Right lobe of liver (tissue), 6 donors: Measurements from ENCODE around the gene CRACDL. TPM values are rescaled to one million over a fixed set of nuclear protein-coding genes. Genes with fewer than 3 reads are reported as not detected.

Source experiments
- ATAC-seq, 4 donors: fragments of 200-7000 bp; cut with Tn5 transposase; one replicate each; pipeline ENCODE4 v1.9.1; 2020; ENCODE audit warnings: mild to moderate bottlenecking in 4 of 4, moderate library complexity in 4 of 4
- DNase-seq, 3 donors: peaks; one replicate each; pipeline ENCODE4 v3.0.0-alpha.2; 2020
- H3K27ac ChIP-seq, 3 donors: fragments of 200-600 bp; one replicate each; pipeline ENCODE4 v1.8.0; 2022
- H3K27me3 ChIP-seq, 2 donors: fragments of 200-600 bp; one replicate each; pipeline ENCODE4 v1.8.0; 2022
- H3K36me3 ChIP-seq, 4 donors: fragments of 200-600 bp; sonication (generic) in 1 of 4; one replicate each; pipeline versions ENCODE4 v1.5.1 to v1.8.0; 2017 to 2022; ENCODE audit warnings: control low read depth in 1 of 4
- H3K4me1 ChIP-seq, 4 donors: fragments of 200-600 bp; sonication (generic) in 1 of 4; one replicate each; pipeline versions ENCODE4 v1.5.1 to v1.8.0; 2017 to 2022; ENCODE audit warnings: control low read depth in 1 of 4
- H3K4me3 ChIP-seq, 3 donors: fragments of 200-600 bp; one replicate each; pipeline ENCODE4 v1.8.0; 2022
- H3K9me3 ChIP-seq, 4 donors: fragments of 200-600 bp; sonication (generic) in 1 of 4; one replicate each; pipeline versions ENCODE4 v1.5.1 to v1.8.0; 2017 to 2022; ENCODE audit warnings: control low read depth in 1 of 4
- CTCF ChIP-seq, 4 donors: fragments of 200-600 bp in 3 of 4; fragments of 450-650 bp in 1 of 4; IDR thresholded peaks; one replicate each; pipeline versions ENCODE4 v1.5.1 to v1.8.0; 2016 to 2022; ENCODE audit warnings: antibody characterized with exemption in 4 of 4, mild to moderate bottlenecking in 2 of 4
- POLR2A ChIP-seq: fragments of 450-650 bp; IDR thresholded peaks from one replicate; pipeline ENCODE4 v1.6.1; 2017; ENCODE audit warnings: antibody characterized with exemption, mild to moderate bottlenecking
- WGBS: methylation state at CpG from one replicate; pipeline ENCODE4 v1.1.6; 2018; ENCODE audit warnings: low coverage, low lambda C conversion rate; ENCODE audit not compliant: insufficient coverage; ENCODE audit errors: missing lambda C conversion rate; 5-methylcytosine and 5-hydroxymethylcytosine counted together
- intact Hi-C, 2 donors: fragments of 100-400 bp; cut with DNase I; formaldehyde crosslinking; loops; one replicate each; pipeline versions ENCODE4 v1.11.2 to v1.14.1; 2022
- total RNA-seq, 6 experiments: library from RNA; depleted of rRNA in 2 of 6; stranded (reverse); fragments of >200 nt in 2 of 6; fragmentation: NEBNext Ultra II Directional in 3 of 6; extraction: Animal tissue kit (Norgen Biotek cat#: 25700) in 3 of 6; gene quantifications; one replicate each; pipeline versions ENCODE4 v1.1.0 to v1.2.4, GENCODE V29; 2016 to 2023
- donor health status: DM: no; HTN: yes; CAD: no.
- donor health status: DM: no; HTN: no; CAD: no.
- donor health status: DM: no; HTN: no; CAD: no.
- donor health status: DM: no; HTN: yes; CAD: no.
- donor health status: DM: no; HTN: yes; CAD: no.

CRACDL gene
- total RNA-seq, 6 experiments from 2014 or later = 0.12 to 0.56 (median 0.32) TPM

- Histone ChIP-seq H3K27ac (no peak overlapping the region), H3K27me3 (no peaks in the 10 kb centered on the region), H3K9me3 (no peaks in the 10 kb centered on the region), H3K4me1 (peaks cover 3 to 36% (median 20%) of the 10 kb centered on the region in 4 donors), H3K36me3 (no peaks in the 10 kb centered on the region), H3K4me3 (no peak overlapping the region)
- intact Hi-C loops = no loop called here
- no peak for ATAC-seq
- WGBS = 88% methylated on average over 4 of the region's 9 CpGs
- no peak for TF ChIP-seq CTCF (IDR thresholded peaks at IDR 0.05)
- TF ChIP-seq POLR2A = no peak
- no peak for DNase-seq
These were observed 128.1 kb downstream of the CRACDL start for GRCh38 chr2:98807929-98808328.

- peaks cover 3 to 36% (median 20%) of the 10 kb centered on the region in 4 donors for H3K4me1 ChIP-seq
- ATAC-seq = no peak
- no peaks in the 10 kb centered on the region for H3K9me3 ChIP-seq
- TF ChIP-seq POLR2A = no peak
- no peak for TF ChIP-seq CTCF (IDR thresholded peaks at IDR 0.05)
- H3K27ac ChIP-seq = no peak overlapping the region
- WGBS = 89% methylated on average over 3 of the region's 3 CpGs
- no peaks in the 10 kb centered on the region for H3K27me3 ChIP-seq
- H3K4me3 ChIP-seq = no peak overlapping the region
- H3K36me3 ChIP-seq = no peaks in the 10 kb centered on the region
- DNase-seq = no peak
- intact Hi-C loops = no loop called here
These were observed 128.8 kb downstream of the CRACDL start for GRCh38 chr2:98807221-98807620.

GRCh38 chr2:98806236-98806697 lies 129.8 kb downstream of the CRACDL start:
- intact Hi-C loops = no loop called here
- H3K36me3 ChIP-seq = no peaks in the 10 kb centered on the region
- H3K4me3 ChIP-seq = no peak overlapping the region
- ATAC-seq (peak; percentile 68 to 78 (median 72)), DNase-seq (peak; percentile 82 to 89 (median 85))
- no peak for TF ChIP-seq CTCF (IDR thresholded peaks at IDR 0.05)
- TF ChIP-seq POLR2A = no peak
- 28% methylated on average over 2 of the region's 7 CpGs for WGBS
- no peaks in the 10 kb centered on the region for H3K27me3 ChIP-seq
- peaks cover 3 to 37% (median 20%) of the 10 kb centered on the region in 4 donors for H3K4me1 ChIP-seq
- H3K9me3 ChIP-seq = no peaks in the 10 kb centered on the region
- peak overlapping the region in 1 of 3 donors; percentile 63 for H3K27ac ChIP-seq

- Histone ChIP-seq H3K27ac (peak overlapping the region in 1 of 3 donors; percentile 63), H3K9me3 (no peaks in the 10 kb centered on the region), H3K4me3 (no peak overlapping the region), H3K27me3 (no peaks in the 10 kb centered on the region), H3K4me1 (peaks cover 3 to 43% (median 22%) of the 10 kb centered on the region in 4 donors), H3K36me3 (no peaks in the 10 kb centered on the region)
- intact Hi-C loops = no loop called here
- ATAC-seq = peak; percentile 48 to 66 (median 60)
- no peak for TF ChIP-seq POLR2A
- no peak for TF ChIP-seq CTCF (IDR thresholded peaks at IDR 0.05)
- DNase-seq = peak; percentile 44 to 75 (median 69)
- WGBS = 32% methylated on average over 7 of the region's 12 CpGs
These were observed 130.4 kb downstream of the CRACDL start for GRCh38 chr2:98805412-98806171.
